GM12878 (cell line): ENCODE data around the gene MAGED1. TPM values are rescaled to one million over a fixed set of nuclear protein-coding genes. Genes with fewer than 3 reads are reported as not detected.

Experiments used
- polyA plus RNA-seq, 11 experiments: library from polyadenylated mRNA; depleted of rRNA in 4 of 11; unstranded in 6 of 11; stranded (reverse) in 5 of 11; fragments of >200 nt; fragmentation: Nextera tagmentation in 4 of 11; fragmentation: Illumina TruSeq in 1 of 11; extraction: Ambion mirVana in 4 of 11; extraction: Trizol in 1 of 11; gene quantifications; 1 replicate in 1 of 11; 2 replicates in 10 of 11; pipeline versions ENCODE4 v1.2.1 to v1.2.3, GENCODE V29; 2011 to 2016; ENCODE audit warnings: inconsistent platforms in 2 of 11, missing spikeins in 2 of 11, low read depth in 1 of 11
- small RNA-seq: library from RNA; depleted of rRNA; stranded (forward); fragments of <200 nt; gene quantifications from one replicate; pipeline ENCODE3, GENCODE V24; 2014
- total RNA-seq, 4 experiments: library from RNA; depleted of rRNA in 3 of 4; stranded (reverse); fragments of >200 nt in 3 of 4; fragmentation: Illumina TruSeq in 1 of 4; extraction: Trizol in 1 of 4; gene quantifications; 2 replicates each; pipeline versions ENCODE4 v1.2.1 to v1.2.3, GENCODE V29; 2013 to 2021

Gene MAGED1
- total and polyA plus RNA-seq, 10 of the 15 experiments (the other 5 are each of a cell fraction or from before 2014, with no cell fraction given): 26.3 to 149 (median 88.9) TPM

Small RNA genes within 50 kb of the gene (small RNA-seq; reads per million reads assigned to genes)
- gene AL929410.2 (not detected), gene RNU6-504P (not detected)

Other genes with a start within 250 kb of the MAGED1 start
- not detected in 2 replicates for gene CENPVL2, start 210.8 kb upstream of the MAGED1 start, total RNA-seq (2014; rRNA removed)
- gene CENPVL2, start 210.8 kb upstream of the MAGED1 start, total RNA-seq (2014; rRNA removed; fragmentation: Illumina TruSeq; extraction: Trizol): not detected in 2 replicates
- not detected in 2 replicates for gene CENPVL2, start 210.8 kb upstream of the MAGED1 start, total RNA-seq (2021)
- not detected in 2 replicates for gene CENPVL2, start 210.8 kb upstream of the MAGED1 start, polyA plus RNA-seq (2011; rRNA removed)
- gene CENPVL2, start 210.8 kb upstream of the MAGED1 start, polyA plus RNA-seq (2014; fragmentation: Illumina TruSeq; extraction: Trizol): not detected in 2 replicates
- gene CENPVL2, start 210.8 kb upstream of the MAGED1 start, polyA plus RNA-seq (2014; fragmentation: Nextera tagmentation; extraction: Ambion mirVana): not detected
- gene CENPVL2, start 210.8 kb upstream of the MAGED1 start, polyA plus RNA-seq (2014; rRNA removed): not detected in 2 replicates
- not detected for gene CENPVL2, start 210.8 kb upstream of the MAGED1 start, polyA plus RNA-seq (2016; fragmentation: Nextera tagmentation; extraction: Ambion mirVana)
- gene CENPVL1, start 183.1 kb upstream of the MAGED1 start, total RNA-seq (2014; rRNA removed): not detected in 2 replicates
- not detected in 2 replicates for gene CENPVL1, start 183.1 kb upstream of the MAGED1 start, total RNA-seq (2014; rRNA removed; fragmentation: Illumina TruSeq; extraction: Trizol)
- gene CENPVL1, start 183.1 kb upstream of the MAGED1 start, total RNA-seq (2021): not detected in 2 replicates
- gene CENPVL1, start 183.1 kb upstream of the MAGED1 start, polyA plus RNA-seq (2011; rRNA removed): not detected in 2 replicates
- not detected in 2 replicates for gene CENPVL1, start 183.1 kb upstream of the MAGED1 start, polyA plus RNA-seq (2014; fragmentation: Illumina TruSeq; extraction: Trizol)
- not detected for gene CENPVL1, start 183.1 kb upstream of the MAGED1 start, polyA plus RNA-seq (2014; fragmentation: Nextera tagmentation; extraction: Ambion mirVana)
- not detected in 2 replicates for gene CENPVL1, start 183.1 kb upstream of the MAGED1 start, polyA plus RNA-seq (2014; rRNA removed)
- gene CENPVL1, start 183.1 kb upstream of the MAGED1 start, polyA plus RNA-seq (2016; fragmentation: Nextera tagmentation; extraction: Ambion mirVana): not detected
- gene GSPT2, start 150.2 kb upstream of the MAGED1 start, total RNA-seq (2014; rRNA removed): 5.6 and 6.4 TPM in 2 replicates
- 9.4 and 10.0 TPM in 2 replicates for gene GSPT2, start 150.2 kb upstream of the MAGED1 start, total RNA-seq (2014; rRNA removed; fragmentation: Illumina TruSeq; extraction: Trizol)
- 11.8 and 12.0 TPM in 2 replicates for gene GSPT2, start 150.2 kb upstream of the MAGED1 start, total RNA-seq (2021)
- 7.0 and 10.6 TPM in 2 replicates for gene GSPT2, start 150.2 kb upstream of the MAGED1 start, polyA plus RNA-seq (2011; rRNA removed)
- 10.9 and 12.9 TPM in 2 replicates for gene GSPT2, start 150.2 kb upstream of the MAGED1 start, polyA plus RNA-seq (2014; fragmentation: Illumina TruSeq; extraction: Trizol)
- 1 to 10 TPM; 3.4 to 5.1 TPM for gene GSPT2, start 150.2 kb upstream of the MAGED1 start, polyA plus RNA-seq (2014; fragmentation: Nextera tagmentation; extraction: Ambion mirVana)
- gene GSPT2, start 150.2 kb upstream of the MAGED1 start, polyA plus RNA-seq (2014; rRNA removed): 8.7 and 9.7 TPM in 2 replicates
- gene GSPT2, start 150.2 kb upstream of the MAGED1 start, polyA plus RNA-seq (2016; fragmentation: Nextera tagmentation; extraction: Ambion mirVana): 10 to 100 TPM; 12.2 to 14.2 TPM
- gene MAGED4B, start 175.6 kb downstream of the MAGED1 start, total RNA-seq (2014; rRNA removed): not detected in 2 replicates
- gene MAGED4B, start 175.6 kb downstream of the MAGED1 start, total RNA-seq (2014; rRNA removed; fragmentation: Illumina TruSeq; extraction: Trizol): not detected in 2 replicates
- gene MAGED4B, start 175.6 kb downstream of the MAGED1 start, total RNA-seq (2021): 0.13 TPM in 1 of 2 replicates, not detected in the other
- gene MAGED4B, start 175.6 kb downstream of the MAGED1 start, polyA plus RNA-seq (2011; rRNA removed): 0.12 TPM in 1 of 2 replicates, not detected in the other
- gene MAGED4B, start 175.6 kb downstream of the MAGED1 start, polyA plus RNA-seq (2014; fragmentation: Illumina TruSeq; extraction: Trizol): not detected in 2 replicates
- gene MAGED4B, start 175.6 kb downstream of the MAGED1 start, polyA plus RNA-seq (2014; fragmentation: Nextera tagmentation; extraction: Ambion mirVana): not detected
- not detected in 2 replicates for gene MAGED4B, start 175.6 kb downstream of the MAGED1 start, polyA plus RNA-seq (2014; rRNA removed)
- gene MAGED4B, start 175.6 kb downstream of the MAGED1 start, polyA plus RNA-seq (2016; fragmentation: Nextera tagmentation; extraction: Ambion mirVana): under 1 TPM in 1 of 2 experiments, not detected in 1; 0.67 TPM